ENCODE measurements around the gene WBP2NL. TPM values are rescaled to one million over a fixed set of nuclear protein-coding genes. Genes with fewer than 3 reads are reported as not detected.
"Not testable (repeated sequence)": the region's sequence is repeated elsewhere in the genome, so short reads cannot be mapped to it uniquely, and the experiment has no call there.

WBP2NL gene
- total and polyA plus RNA-seq, 2 of the 8 experiments (the other 6 are each of a cell fraction or from before 2014, with no cell fraction given) = not detected

GRCh38 chr22:41948928-41949296, 49.7 kb upstream of the WBP2NL start:
- 87% methylated on average over 8 of the region's 8 CpGs; no CpG with 5 or more reads in 1 of the 2 experiments for WGBS, 2 experiments (ENCODE audit: extremely low coverage in 1 of 2, insufficient coverage in 1 of 2, insufficient read length in 1 of 2, insufficient replicate concordance in 2 of 2, low coverage in 1 of 2, low lambda C conversion rate in 2 of 2, missing lambda C conversion rate in 1 of 2)
- H2BK15ac ChIP-seq (ENCODE audit: low read length); H2BK12ac ChIP-seq (ENCODE audit: low read depth, low read length); H3K4me3 ChIP-seq (ENCODE audit: extremely low read depth in 1 of 4, insufficient read depth in 2 of 4, low read depth in 3 of 4, low read length in 4 of 4); H2BK20ac ChIP-seq (ENCODE audit: low read length); FAIRE-seq; H3K23me2 ChIP-seq (ENCODE audit: low read depth, low read length); H3K9ac ChIP-seq (replicated peaks in 1 of 4; ENCODE audit: extremely low read depth in 1 of 4, low read depth in 3 of 4, low read length in 3 of 4); H3K23ac ChIP-seq (ENCODE audit: insufficient read length); H4K5ac ChIP-seq (ENCODE audit: insufficient read length, low read depth, low read length); H3K79me2 ChIP-seq (ENCODE audit: control insufficient read depth in 1 of 2, insufficient read depth in 2 of 2, low read length in 2 of 2); H3K9me3 ChIP-seq (ENCODE audit: insufficient read depth in 2 of 2, low read depth in 1 of 2, low read length in 1 of 2); H4K20me1 ChIP-seq (replicated peaks in 1 of 2; ENCODE audit: control insufficient read depth in 1 of 2, insufficient read depth in 2 of 2, low read length in 2 of 2); H3K27ac ChIP-seq (ENCODE audit: low read depth, low read length); H4K91ac ChIP-seq (replicated peaks; ENCODE audit: insufficient read length, low read length); H2BK5ac ChIP-seq (ENCODE audit: low read depth, low read length); H3K4me2 ChIP-seq (ENCODE audit: insufficient read depth in 1 of 2, low read depth in 2 of 2, low read length in 2 of 2); H3K14ac ChIP-seq (ENCODE audit: insufficient read length); H2AFZ ChIP-seq (ENCODE audit: low read length); H3K56ac ChIP-seq (replicated peaks; ENCODE audit: insufficient read length, low read depth, low read length); H3K79me1 ChIP-seq (ENCODE audit: low read depth, low read length); H3K4ac ChIP-seq (replicated peaks; ENCODE audit: insufficient read length, low read depth, low read length); H4K8ac ChIP-seq (ENCODE audit: extremely low read depth, insufficient read depth, low read length); H2BK120ac ChIP-seq (replicated peaks; ENCODE audit: low read depth, low read length); DNase-seq (ENCODE audit: low read depth in 1 of 2, low spot score in 2 of 2); H3K27me3 ChIP-seq (replicated peaks in 1 of 4; ENCODE audit: control insufficient read depth in 3 of 4, extremely low read depth in 1 of 4, insufficient read depth in 3 of 4, low read length in 3 of 4); H3K18ac ChIP-seq (ENCODE audit: extremely low read depth, low read length); H2AK5ac ChIP-seq (ENCODE audit: low read depth, low read length): not testable (repeated sequence)
- Histone ChIP-seq H3K4me1 (replicated peaks in 1 of 4; ENCODE audit: control insufficient read depth in 3 of 4, insufficient read depth in 4 of 4, low read length in 3 of 4) (peaks cover 7 to 20% (median 11%) of the 10 kb centered on the region in 4 experiments), H3K36me3 (ENCODE audit: control insufficient read depth in 2 of 4, insufficient read depth in 4 of 4, low read length in 3 of 4) (peaks cover 6 to 13% (median 10%) of the 10 kb centered on the region in 4 experiments)
- CTCF ChIA-PET (ENCODE audit: partially characterized antibody) = interaction anchor here (0.8 to 4.4 kb wide), 8 partner anchors 8 to 163 kb away, joined by 3 to 21 read pairs (median 6); partner anchors contain the start of gene TNFRSF13C
- POLR2A ChIA-PET (ENCODE audit: partially characterized antibody) = interaction anchor here (0.7 to 1.8 kb wide), 3 partner anchors 15 to 169 kb away, joined by 3 to 7 read pairs (median 3); no protein-coding TSS in a partner anchor

Measured in H1 (cell line).